H1 (cell line): ENCODE data around the gene RAPGEF5. TPM values are rescaled to one million over a fixed set of nuclear protein-coding genes. Genes with fewer than 3 reads are reported as not detected.

Experiments used
- CTCF ChIA-PET: fragments of 300-600 bp; sonication (Branson Sonifier 250); formaldehyde crosslinking; loops from one replicate; lab custom pipeline; 2021; ENCODE audit not compliant: partially characterized antibody; lab: Charles Lee
- POLR2A ChIA-PET: fragments of 300-600 bp; sonication (Branson Sonifier 250); formaldehyde crosslinking; loops from one replicate; lab custom pipeline; 2021; ENCODE audit warnings: inconsistent platforms; ENCODE audit not compliant: partially characterized antibody; lab: Charles Lee
- DNase-seq, 2 experiments: peaks; one replicate each; pipeline versions ENCODE4 v3.0.0 to v3.0.0-alpha.2; 2010 to 2022; ENCODE audit warnings: low spot score in 2 of 2, low read depth in 1 of 2, mixed read lengths in 1 of 2
- FAIRE-seq: peaks from 2 replicates; lab custom pipeline; 2011; peaks lifted over from hg19 to GRCh38; lab: Jason Lieb, UNC
- H2AFZ ChIP-seq: 2 replicates; pipeline ENCODE4 v1.8.1; 2012; ENCODE audit warnings: low read length, inconsistent platforms
- H2AK5ac ChIP-seq: 2 replicates; pipeline ENCODE4 v1.6.1; 2013; ENCODE audit warnings: low read depth, low read length
- H2BK120ac ChIP-seq: replicated peaks from 2 replicates; pipeline ENCODE3; 2013; ENCODE audit warnings: low read depth, low read length, inconsistent platforms
- H2BK12ac ChIP-seq: 2 replicates; pipeline ENCODE4 v1.6.1; 2013; ENCODE audit warnings: low read depth, low read length
- H2BK15ac ChIP-seq: 2 replicates; pipeline ENCODE4 v1.6.1; 2013; ENCODE audit warnings: low read length
- H2BK20ac ChIP-seq: 2 replicates; pipeline ENCODE4 v1.6.1; 2013; ENCODE audit warnings: low read length
- H2BK5ac ChIP-seq: 2 replicates; pipeline ENCODE4 v1.6.1; 2013; ENCODE audit warnings: low read depth, low read length
- H3K14ac ChIP-seq: 2 replicates; pipeline ENCODE4 v1.6.1; 2013; ENCODE audit warnings: inconsistent platforms; ENCODE audit not compliant: insufficient read length
- H3K18ac ChIP-seq: 2 replicates; pipeline ENCODE4 v1.6.1; 2013; ENCODE audit warnings: low read length; ENCODE audit errors: extremely low read depth
- H3K23ac ChIP-seq: 2 replicates; pipeline ENCODE4 v1.6.1; 2013; ENCODE audit warnings: inconsistent platforms; ENCODE audit not compliant: insufficient read length
- H3K23me2 ChIP-seq: 2 replicates; pipeline ENCODE4 v1.6.1; 2013; ENCODE audit warnings: low read depth, low read length
- H3K27ac ChIP-seq: 2 replicates; pipeline ENCODE4 v1.6.1; 2011; ENCODE audit warnings: low read depth, low read length, inconsistent platforms
- H3K27me3 ChIP-seq, 4 experiments: replicated peaks in 1 of 4; 1 replicate in 1 of 4; 2 replicates in 3 of 4; pipeline versions ENCODE4 v1.6.1 to v1.8.1; 2011 to 2013; ENCODE audit warnings: low read length in 3 of 4, mild to moderate bottlenecking in 3 of 4, inconsistent platforms in 2 of 4, mixed read lengths in 2 of 4, moderate library complexity in 1 of 4; ENCODE audit not compliant: control insufficient read depth in 3 of 4, insufficient read depth in 3 of 4; ENCODE audit errors: extremely low read depth in 1 of 4
- H3K36me3 ChIP-seq, 4 experiments: 2 replicates each; pipeline versions ENCODE4 v1.6.1 to v1.8.1; 2011 to 2013; ENCODE audit warnings: mild to moderate bottlenecking in 4 of 4, low read length in 3 of 4, moderate library complexity in 2 of 4, control low read depth in 1 of 4, inconsistent platforms in 1 of 4; ENCODE audit not compliant: insufficient read depth in 4 of 4, control insufficient read depth in 2 of 4
- H3K4ac ChIP-seq: replicated peaks from 2 replicates; pipeline ENCODE3; 2013; ENCODE audit warnings: low read length, low read depth, mixed read lengths, inconsistent platforms; ENCODE audit not compliant: insufficient read length
- H3K4me1 ChIP-seq, 4 experiments: replicated peaks in 1 of 4; 1 replicate in 1 of 4; 2 replicates in 3 of 4; pipeline versions ENCODE4 v1.6.1 to v1.8.1; 2011 to 2013; ENCODE audit warnings: low read length in 3 of 4, inconsistent platforms in 2 of 4, mixed read lengths in 1 of 4; ENCODE audit not compliant: insufficient read depth in 4 of 4, control insufficient read depth in 3 of 4
- H3K4me2 ChIP-seq, 2 experiments: 2 replicates each; pipeline versions ENCODE4 v1.6.1 to v1.8.1; 2011 to 2013; ENCODE audit warnings: low read depth in 2 of 2, low read length in 2 of 2, control low read depth in 1 of 2, inconsistent platforms in 1 of 2, mild to moderate bottlenecking in 1 of 2; ENCODE audit not compliant: insufficient read depth in 1 of 2
- H3K4me3 ChIP-seq, 4 experiments: fragments of 200-600, 300-600 bp in 1 of 4; sonication (generic), shearing (Covaris generic), sonication (Bioruptor Twin) in 1 of 4; 2 replicates each; pipeline versions ENCODE4 v1.5.1 to v1.8.1; 2011 to 2016; ENCODE audit warnings: low read length in 4 of 4, low read depth in 3 of 4, control low read depth in 2 of 4, inconsistent platforms in 2 of 4, mild to moderate bottlenecking in 2 of 4, mixed read lengths in 1 of 4, moderate library complexity in 1 of 4; ENCODE audit not compliant: insufficient read depth in 2 of 4; ENCODE audit errors: extremely low read depth in 1 of 4
- H3K56ac ChIP-seq: replicated peaks from 2 replicates; pipeline ENCODE3; 2013; ENCODE audit warnings: low read depth, mild to moderate bottlenecking, mixed read lengths, low read length, inconsistent platforms; ENCODE audit not compliant: insufficient read length
- H3K79me1 ChIP-seq: 2 replicates; pipeline ENCODE4 v1.6.1; 2013; ENCODE audit warnings: low read depth, low read length, control low read depth
- H3K79me2 ChIP-seq, 2 experiments: 2 replicates each; pipeline versions ENCODE4 v1.6.1 to v1.8.1; 2012 to 2013; ENCODE audit warnings: low read length in 2 of 2, mild to moderate bottlenecking in 2 of 2, inconsistent platforms in 1 of 2; ENCODE audit not compliant: insufficient read depth in 2 of 2, control insufficient read depth in 1 of 2
- H3K9ac ChIP-seq, 4 experiments: replicated peaks in 1 of 4; 1 replicate in 1 of 4; 2 replicates in 3 of 4; pipeline versions ENCODE4 v1.6.1 to v1.8.1; 2011 to 2013; ENCODE audit warnings: low read depth in 3 of 4, low read length in 3 of 4, control low read depth in 2 of 4, mild to moderate bottlenecking in 2 of 4, moderate library complexity in 2 of 4, inconsistent platforms in 1 of 4; ENCODE audit errors: extremely low read depth in 1 of 4
- H3K9me3 ChIP-seq, 2 experiments: 2 replicates each; pipeline versions ENCODE4 v1.6.1 to v1.8.1; 2012 to 2013; ENCODE audit warnings: mild to moderate bottlenecking in 2 of 2, moderate library complexity in 2 of 2, control low read depth in 1 of 2, inconsistent platforms in 1 of 2, low read depth in 1 of 2, low read length in 1 of 2, mixed read lengths in 1 of 2; ENCODE audit not compliant: insufficient read depth in 2 of 2
- H4K20me1 ChIP-seq, 2 experiments: replicated peaks in 1 of 2; 2 replicates each; pipeline versions ENCODE3 to v1.8.1; 2011 to 2013; ENCODE audit warnings: inconsistent platforms in 2 of 2, low read length in 2 of 2, mild to moderate bottlenecking in 1 of 2; ENCODE audit not compliant: insufficient read depth in 2 of 2, control insufficient read depth in 1 of 2
- H4K5ac ChIP-seq: 2 replicates; pipeline ENCODE4 v1.6.1; 2013; ENCODE audit warnings: low read length, low read depth, mixed read lengths, inconsistent platforms; ENCODE audit not compliant: insufficient read length
- H4K8ac ChIP-seq: 2 replicates; pipeline ENCODE4 v1.8.0; 2013; ENCODE audit warnings: mild to moderate bottlenecking, moderate library complexity, low read length, inconsistent platforms; ENCODE audit not compliant: insufficient read depth; ENCODE audit errors: extremely low read depth
- H4K91ac ChIP-seq: replicated peaks from 2 replicates; pipeline ENCODE3; 2013; ENCODE audit warnings: low read length, mixed read lengths, inconsistent platforms; ENCODE audit not compliant: insufficient read length
- ATF3 ChIP-seq: IDR thresholded peaks from 2 replicates; pipeline ENCODE4 v1.6.1; 2011; ENCODE audit warnings: low read depth, mild to moderate bottlenecking, low read length; ENCODE audit not compliant: insufficient read depth
- BRCA1 ChIP-seq: IDR thresholded peaks from 2 replicates; pipeline ENCODE4 v1.6.1; 2012; ENCODE audit warnings: low read depth, low read length, improper control_type of control experiment
- CBX5 ChIP-seq: fragments of 300-800, 300-1000 bp; sonication (generic); IDR thresholded peaks from 2 replicates; pipeline ENCODE4 v1.7.1; 2016; ENCODE audit warnings: antibody characterized with exemption, low read length, low read depth
- CEBPB ChIP-seq: IDR thresholded peaks from 2 replicates; pipeline ENCODE4 v1.6.1; 2012; ENCODE audit warnings: low read depth, low read length
- SRF ChIP-seq: IDR thresholded peaks from 2 replicates; pipeline ENCODE4 v1.6.1; 2011; ENCODE audit warnings: mild to moderate bottlenecking, low read depth, low read length, moderate library complexity
- WGBS, 2 experiments: shearing (Covaris generic) in 1 of 2; methylation state at CpG; one replicate each; pipeline versions ENCODE4 v1.1.6 to v1.1.7; 2013 to 2015; ENCODE audit warnings: low lambda C conversion rate in 2 of 2, mixed read lengths in 2 of 2, inconsistent platforms in 1 of 2, low coverage in 1 of 2, missing lambda C conversion rate in 1 of 2; ENCODE audit not compliant: insufficient replicate concordance in 2 of 2, insufficient coverage in 1 of 2, insufficient read length in 1 of 2; ENCODE audit errors: extremely low coverage in 1 of 2, missing lambda C conversion rate in 1 of 2; 5-methylcytosine and 5-hydroxymethylcytosine counted together
- polyA plus RNA-seq, 7 experiments: library from polyadenylated mRNA; depleted of rRNA in 3 of 7; stranded (reverse) in 5 of 7; unstranded in 2 of 7; fragments of >200 nt in 5 of 7; fragments of 200-250 nt in 2 of 7; gene quantifications; 1 replicate in 5 of 7; 2 replicates in 1 of 7; 4 replicates in 1 of 7; pipeline versions ENCODE4 v1.2.1 to v1.2.3, GENCODE V29; 2011 to 2013; ENCODE audit warnings: missing spikeins in 2 of 7, mixed read lengths in 2 of 7
- total RNA-seq: library from RNA; stranded (reverse); fragmentation: NEBNext Ultra II Directional; extraction: Animal tissue kit (Norgen Biotek cat#: 25700); gene quantifications from 2 replicates; pipeline ENCODE4 v1.2.1, GENCODE V29; 2021

Gene RAPGEF5
- total and polyA plus RNA-seq, 2 of the 8 experiments (the other 6 are each of a cell fraction or from before 2014, with no cell fraction given): 4.4 to 22.9 TPM

GRCh38 chr7:22111661-22112060 is 245.3 kb downstream of the RAPGEF5 start:
- Histone ChIP-seq H3K23me2 (no peaks in the 10 kb centered on the region; the same call in 1 of the 2 replicates), H4K91ac (no peak overlapping the region), H3K36me3 (no peaks in the 10 kb centered on the region)
- CTCF ChIA-PET: interaction anchor here (0.6 to 9.0 kb wide), 26 partner anchors 8 to 378 kb away, joined by 3 to 140 read pairs (median 15); no protein-coding TSS in a partner anchor
- TF ChIP-seq CBX5 (no peak), BRCA1 (no peak), SRF (no peak), CEBPB (no peak), ATF3 (no peak)
- TF ChIP-seq, all 59 proteins: peak for 0
- H3K23ac ChIP-seq: no peak overlapping the region
- no peaks in the 10 kb centered on the region for H3K79me2 ChIP-seq
- WGBS, 2 experiments: 87% methylated on average over 4 of the region's 4 CpGs; no CpG with 5 or more reads in 1 of the 2 experiments
- no peaks in the 10 kb centered on the region for H3K27me3 ChIP-seq
- H3K18ac ChIP-seq: no peak overlapping the region
- no peak overlapping the region for H2BK20ac ChIP-seq
- H2BK120ac ChIP-seq: no peak overlapping the region
- H3K4ac ChIP-seq: no peak overlapping the region
- DNase-seq: no peak
- H3K56ac ChIP-seq: no peak overlapping the region
- no peaks in the 10 kb centered on the region for H3K79me1 ChIP-seq
- H3K4me1 ChIP-seq: 0 out of 7 replicates have a peak, but pooled peaks cover 0 to 2% (median 0%) of the 10 kb centered on the region in 4 experiments
- no peak overlapping the region for H3K9ac ChIP-seq
- H2BK12ac ChIP-seq: no peak overlapping the region
- H3K14ac ChIP-seq: no peak overlapping the region
- no peak overlapping the region for H4K8ac ChIP-seq
- H3K27ac ChIP-seq: no peak overlapping the region; the same call in 1 of the 2 replicates
- no peaks in the 10 kb centered on the region; a peak in 1 of 4 replicates for H3K9me3 ChIP-seq
- no peak overlapping the region for H2BK5ac ChIP-seq
- no peak overlapping the region for H2AK5ac ChIP-seq
- no peak overlapping the region for H3K4me3 ChIP-seq
- H2BK15ac ChIP-seq: no peak overlapping the region
- no peak overlapping the region for H2AFZ ChIP-seq
- POLR2A ChIA-PET: interaction anchor here (1.1 kb wide), 1 partner anchor 137 kb away, joined by 3 read pairs; no protein-coding TSS in a partner anchor
- FAIRE-seq: no peak
- no peak overlapping the region for H4K5ac ChIP-seq
- no peak overlapping the region for H3K4me2 ChIP-seq
- no peaks in the 10 kb centered on the region for H4K20me1 ChIP-seq
